IMR-90 (cell line): ENCODE results near the gene FAM89A. TPM values are rescaled to one million over a fixed set of nuclear protein-coding genes. Genes with fewer than 3 reads are reported as not detected.
"Not testable (repeated sequence)": the region's sequence is repeated elsewhere in the genome, so short reads cannot be mapped to it uniquely, and the experiment has no call there.

Experiments used
- ATAC-seq: fragments of 200-7000 bp; cut with Tn5 transposase; 2 replicates; pipeline ENCODE4 v1.9.1; 2020; ENCODE audit warnings: low read depth, mild to moderate bottlenecking, moderate library complexity
- BruUV-seq: library from RNA; stranded (reverse); fragments of 400-500 nt; replicated peaks from 2 replicates; lab custom pipeline; 2021; lab: Mats Ljungman, UMichigan
- CTCF ChIA-PET: fragments of 300-600 bp; formaldehyde crosslinking; extraction: SDS; loops from one replicate; lab custom pipeline; 2021; ENCODE audit warnings: antibody characterized with exemption; lab: Yijun Ruan, JAX
- POLR2A ChIA-PET: fragments of 300-600 bp; sonication (Branson Sonifier 250); formaldehyde crosslinking; loops from one replicate; lab custom pipeline; 2022; ENCODE audit warnings: antibody characterized with exemption; ENCODE audit not compliant: unreplicated experiment; lab: Charles Lee
- DNase-seq: peaks from one replicate; pipeline ENCODE4 v3.0.0; 2013
- H2AFZ ChIP-seq: replicated peaks from 2 replicates; pipeline ENCODE3; 2013; ENCODE audit warnings: low read length, mild to moderate bottlenecking; ENCODE audit not compliant: poor library complexity
- H2AK5ac ChIP-seq: 2 replicates; pipeline ENCODE4 v1.6.1; 2013; ENCODE audit warnings: low read depth, low read length, inconsistent platforms
- H2AK9ac ChIP-seq: replicated peaks from 2 replicates; pipeline ENCODE3; 2013; ENCODE audit warnings: mild to moderate bottlenecking, low read depth, low read length, moderate library complexity; ENCODE audit not compliant: poor library complexity
- H2BK120ac ChIP-seq: 2 replicates; pipeline ENCODE4 v1.6.1; 2013; ENCODE audit warnings: low read depth, low read length, inconsistent platforms
- H2BK15ac ChIP-seq: 3 replicates; pipeline ENCODE4 v1.6.1; 2013; ENCODE audit warnings: low read depth, low read length, inconsistent platforms
- H2BK20ac ChIP-seq: 2 replicates; pipeline ENCODE4 v1.6.1; 2013; ENCODE audit warnings: low read depth, mild to moderate bottlenecking, inconsistent platforms, low read length, moderate library complexity
- H2BK5ac ChIP-seq: 2 replicates; pipeline ENCODE4 v1.6.1; 2013; ENCODE audit warnings: mild to moderate bottlenecking, low read depth, low read length, inconsistent platforms; ENCODE audit not compliant: poor library complexity, severe bottlenecking
- H3K14ac ChIP-seq: replicated peaks from 2 replicates; pipeline ENCODE4 v1.6.1; 2013; ENCODE audit warnings: low read depth, low read length, inconsistent platforms
- H3K18ac ChIP-seq: 2 replicates; pipeline ENCODE4 v1.6.1; 2013; ENCODE audit warnings: low read depth, low read length, control low read depth
- H3K23ac ChIP-seq: 2 replicates; pipeline ENCODE4 v1.6.1; 2013; ENCODE audit warnings: low read depth, low read length, inconsistent platforms
- H3K27ac ChIP-seq: 2 replicates; pipeline ENCODE4 v1.5.1; 2013; ENCODE audit warnings: mild to moderate bottlenecking, control low read depth, low read length; ENCODE audit not compliant: insufficient read depth
- H3K27me3 ChIP-seq: 2 replicates; pipeline ENCODE4 v1.6.1; 2013; ENCODE audit warnings: low read length; ENCODE audit not compliant: control insufficient read depth, insufficient read depth
- H3K36me3 ChIP-seq: 2 replicates; pipeline ENCODE4 v1.6.1; 2013; ENCODE audit warnings: low read length, mixed read lengths; ENCODE audit not compliant: control insufficient read depth, insufficient read depth
- H3K4ac ChIP-seq: 2 replicates; pipeline ENCODE4 v1.6.1; 2013; ENCODE audit warnings: low read depth, low read length, inconsistent platforms
- H3K4me1 ChIP-seq: 2 replicates; pipeline ENCODE4 v1.6.1; 2013; ENCODE audit warnings: low read length, mixed read lengths; ENCODE audit not compliant: control insufficient read depth, insufficient read depth
- H3K4me2 ChIP-seq: 2 replicates; pipeline ENCODE4 v1.6.1; 2013; ENCODE audit warnings: low read depth, mild to moderate bottlenecking, control low read depth, low read length, moderate library complexity
- H3K4me3 ChIP-seq: 2 replicates; pipeline ENCODE4 v1.5.1; 2013; ENCODE audit warnings: low read depth, mild to moderate bottlenecking, control low read depth, low read length, moderate library complexity; ENCODE audit not compliant: insufficient read depth
- H3K56ac ChIP-seq: 2 replicates; pipeline ENCODE4 v1.6.1; 2013; ENCODE audit warnings: low read length, inconsistent platforms; ENCODE audit not compliant: insufficient read depth; ENCODE audit errors: extremely low read depth
- H3K79me1 ChIP-seq, 2 experiments: 2 replicates each; pipeline ENCODE4 v1.6.1; 2013; ENCODE audit warnings: low read length in 2 of 2, inconsistent platforms in 1 of 2, low read depth in 1 of 2
- H3K9ac ChIP-seq: 2 replicates; pipeline ENCODE4 v1.6.1; 2013; ENCODE audit warnings: low read depth, low read length, control low read depth
- H3K9me1 ChIP-seq: 2 replicates; pipeline ENCODE4 v1.6.1; 2013; ENCODE audit warnings: low read length, inconsistent platforms; ENCODE audit not compliant: insufficient read depth
- H3K9me3 ChIP-seq: 2 replicates; pipeline ENCODE4 v1.6.1; 2013; ENCODE audit warnings: low read length; ENCODE audit not compliant: control insufficient read depth, insufficient read depth
- H4K20me1 ChIP-seq: 2 replicates; pipeline ENCODE4 v1.6.1; 2013; ENCODE audit warnings: low read length, inconsistent platforms; ENCODE audit not compliant: insufficient read depth
- H4K5ac ChIP-seq: 2 replicates; pipeline ENCODE4 v1.6.1; 2013; ENCODE audit warnings: mild to moderate bottlenecking, low read depth, low read length, control low read depth
- H4K8ac ChIP-seq, 2 experiments: 2 replicates each; pipeline ENCODE4 v1.6.1; 2013; ENCODE audit warnings: low read depth in 2 of 2, low read length in 2 of 2, control low read depth in 1 of 2, inconsistent platforms in 1 of 2
- H4K91ac ChIP-seq: 2 replicates; pipeline ENCODE4 v1.6.1; 2013; ENCODE audit warnings: low read depth, low read length, inconsistent platforms; ENCODE audit not compliant: insufficient read depth
- WGBS, 2 experiments: methylation state at CpG; one replicate each; pipeline versions ENCODE4 v1.1.5 to v1.1.7; 2013; ENCODE audit warnings: missing lambda C conversion rate in 2 of 2; ENCODE audit not compliant: insufficient read length in 1 of 2; ENCODE audit errors: extremely low coverage in 2 of 2; 5-methylcytosine and 5-hydroxymethylcytosine counted together
- dilution Hi-C: fragments of 300-500 bp; cut with HindIII; formaldehyde crosslinking; loops from one replicate; pipeline ENCODE4 v1.14.3; 2018; ENCODE audit warnings: low sequenced_read_pairs; ENCODE audit not compliant: unreplicated experiment
- in situ Hi-C: fragments of 300-500 bp; cut with MboI; formaldehyde crosslinking; loops from 3 replicates; pipeline ENCODE4 v1.14.3; 2019; ENCODE audit warnings: low sequenced_read_pairs, inconsistent platforms, mixed read lengths
- intact Hi-C: fragments of 100-400 bp; cut with micrococcal nuclease; formaldehyde crosslinking; loops from 2 replicates; pipeline ENCODE4 v1.10.0; 2022
- polyA plus RNA-seq, 3 experiments: library from polyadenylated mRNA; depleted of rRNA; stranded (reverse); fragments of >200 nt; gene quantifications; 2 replicates each; pipeline ENCODE4 v1.2.3, GENCODE V29; 2012; ENCODE audit warnings: low replicate concordance in 1 of 3
- total RNA-seq: library from RNA; depleted of rRNA; stranded (reverse); fragments of >200 nt; gene quantifications from 2 replicates; pipeline ENCODE4 v1.2.3, GENCODE V29; 2012

Gene FAM89A
- total and polyA plus RNA-seq, 2 of the 4 experiments (the other 2 are of a cell fraction), result 6.8 to 8.1 TPM

GRCh38 chr1:231029247-231029646 is 10.8 kb downstream of the FAM89A start:
- H3K14ac ChIP-seq, H2AFZ ChIP-seq, H3K18ac ChIP-seq, H3K9ac ChIP-seq, H4K91ac ChIP-seq, CTCF ChIA-PET, H2BK15ac ChIP-seq, H3K79me1 ChIP-seq, H2AK5ac ChIP-seq, H3K4ac ChIP-seq, dilution Hi-C loops, H3K4me3 ChIP-seq, H3K9me1 ChIP-seq, H3K27me3 ChIP-seq, H3K56ac ChIP-seq, H3K27ac ChIP-seq, BruUV-seq, H2BK20ac ChIP-seq, H2BK5ac ChIP-seq, H2BK120ac ChIP-seq, H3K9me3 ChIP-seq, intact Hi-C loops, H2AK9ac ChIP-seq, H3K4me1 ChIP-seq, H3K23ac ChIP-seq, DNase-seq, H3K4me2 ChIP-seq, POLR2A ChIA-PET, H3K36me3 ChIP-seq, H4K20me1 ChIP-seq, H4K8ac ChIP-seq, ATAC-seq, in situ Hi-C loops, H4K5ac ChIP-seq: not testable (repeated sequence)
- WGBS, 2 experiments, result no CpG with 5 or more reads among the region's 4 CpGs
